Measurements from ENCODE around the gene ASCC3.

DNA sequence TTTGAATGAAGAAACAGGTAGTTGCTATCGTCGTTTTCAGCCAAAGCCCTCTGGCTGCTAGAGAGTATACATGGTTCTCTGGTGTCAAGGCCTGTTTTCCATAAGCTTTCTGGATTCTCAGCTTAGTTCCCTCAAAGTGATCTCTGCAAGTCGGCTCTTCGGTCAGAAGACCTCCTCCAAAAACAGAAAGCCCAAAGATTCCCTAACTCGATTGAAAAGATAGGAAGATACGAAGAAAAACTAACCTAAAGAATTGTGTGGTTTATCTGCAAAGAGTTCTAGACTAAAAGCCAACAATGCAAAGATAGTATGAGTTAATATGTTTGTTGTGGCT is 545 bp upstream of the ASCC3 start:
- TF ChIP-seq, protein P1, sequence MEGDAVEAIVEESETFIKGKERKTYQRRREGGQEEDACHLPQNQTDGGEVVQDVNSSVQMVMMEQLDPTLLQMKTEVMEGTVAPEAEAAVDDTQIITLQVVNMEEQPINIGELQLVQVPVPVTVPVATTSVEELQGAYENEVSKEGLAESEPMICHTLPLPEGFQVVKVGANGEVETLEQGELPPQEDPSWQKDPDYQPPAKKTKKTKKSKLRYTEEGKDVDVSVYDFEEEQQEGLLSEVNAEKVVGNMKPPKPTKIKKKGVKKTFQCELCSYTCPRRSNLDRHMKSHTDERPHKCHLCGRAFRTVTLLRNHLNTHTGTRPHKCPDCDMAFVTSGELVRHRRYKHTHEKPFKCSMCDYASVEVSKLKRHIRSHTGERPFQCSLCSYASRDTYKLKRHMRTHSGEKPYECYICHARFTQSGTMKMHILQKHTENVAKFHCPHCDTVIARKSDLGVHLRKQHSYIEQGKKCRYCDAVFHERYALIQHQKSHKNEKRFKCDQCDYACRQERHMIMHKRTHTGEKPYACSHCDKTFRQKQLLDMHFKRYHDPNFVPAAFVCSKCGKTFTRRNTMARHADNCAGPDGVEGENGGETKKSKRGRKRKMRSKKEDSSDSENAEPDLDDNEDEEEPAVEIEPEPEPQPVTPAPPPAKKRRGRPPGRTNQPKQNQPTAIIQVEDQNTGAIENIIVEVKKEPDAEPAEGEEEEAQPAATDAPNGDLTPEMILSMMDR (IDR thresholded peaks at IDR 0.05; ENCODE audit: low read depth, low read length, poor library complexity, severe bottlenecking), result no peak
- TF ChIP-seq EZH2phosphoT487 (IDR thresholded peaks at IDR 0.05; ENCODE audit: borderline replicate concordance, low read length), result no peak

Measured in DOHH2 (cell line).